HG02852 (cell line): ENCODE data around the gene SMG6.

ENCODE experiments used
- ATAC-seq: cut with Tn5 transposase; IDR thresholded peaks from one replicate; pipeline ENCODE4 v1.9.1; 2021; ENCODE audit warnings: mild to moderate bottlenecking, moderate library complexity; ENCODE audit not compliant: unreplicated experiment

The SMG6 gene

DNA sequence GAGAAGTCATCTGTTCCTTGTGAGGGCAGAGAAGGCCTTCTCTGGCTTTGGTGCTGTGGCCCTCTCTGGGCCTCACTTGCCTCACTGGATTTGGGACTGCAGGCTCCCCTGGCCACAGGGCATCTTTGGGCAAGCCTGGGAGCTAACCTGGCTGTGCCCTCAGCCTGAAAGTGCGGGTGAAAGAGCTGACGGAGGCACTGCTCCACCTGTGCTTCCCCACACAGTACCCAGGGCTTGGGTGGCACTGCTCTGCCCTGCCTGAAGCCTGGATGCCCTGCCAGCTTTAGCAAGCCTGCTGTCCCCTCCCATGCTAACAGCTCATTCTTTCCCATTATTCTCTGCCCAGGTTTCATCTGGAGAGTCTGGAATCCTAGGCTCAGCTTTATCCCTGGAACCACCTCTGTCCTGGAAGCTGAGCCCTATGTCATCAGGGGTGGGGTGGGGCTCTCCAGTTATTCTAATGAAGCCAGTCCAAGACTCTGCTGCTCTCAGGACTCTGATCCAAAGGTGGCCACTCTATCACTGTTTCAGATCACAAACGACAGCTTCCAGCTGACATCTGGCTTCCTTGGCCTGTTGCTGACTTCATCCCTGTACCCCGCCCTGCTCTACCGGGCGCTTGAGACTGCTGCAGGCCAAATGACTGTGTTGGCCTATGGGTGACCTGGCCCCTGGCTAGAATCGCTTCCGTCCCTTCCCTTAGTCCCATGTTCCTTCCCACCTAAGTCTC, 219.4 kb downstream of the SMG6 start:
- ATAC-seq, result no peak

DNA sequence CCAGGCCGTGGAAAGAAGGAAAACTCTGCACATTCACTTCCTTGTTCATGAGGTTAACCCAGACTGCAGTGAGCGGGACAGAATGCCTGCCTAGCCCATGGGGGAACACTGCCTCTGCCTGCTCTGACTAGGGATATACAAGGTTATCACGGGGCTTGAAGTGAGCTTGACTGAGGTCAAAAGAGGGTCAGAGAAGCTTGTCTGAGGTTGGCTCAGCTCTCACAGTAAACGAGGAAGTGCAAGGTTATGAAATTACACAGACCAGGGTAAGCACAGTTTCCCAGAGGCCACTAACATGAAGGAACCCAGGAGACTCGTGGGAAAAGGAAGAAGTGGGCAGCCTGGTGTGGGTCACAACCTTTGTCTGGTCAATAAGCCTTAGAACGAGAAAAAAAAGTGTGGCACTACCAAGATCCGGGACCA, 220.0 kb downstream of the SMG6 start:
- ATAC-seq, result no peak

DNA sequence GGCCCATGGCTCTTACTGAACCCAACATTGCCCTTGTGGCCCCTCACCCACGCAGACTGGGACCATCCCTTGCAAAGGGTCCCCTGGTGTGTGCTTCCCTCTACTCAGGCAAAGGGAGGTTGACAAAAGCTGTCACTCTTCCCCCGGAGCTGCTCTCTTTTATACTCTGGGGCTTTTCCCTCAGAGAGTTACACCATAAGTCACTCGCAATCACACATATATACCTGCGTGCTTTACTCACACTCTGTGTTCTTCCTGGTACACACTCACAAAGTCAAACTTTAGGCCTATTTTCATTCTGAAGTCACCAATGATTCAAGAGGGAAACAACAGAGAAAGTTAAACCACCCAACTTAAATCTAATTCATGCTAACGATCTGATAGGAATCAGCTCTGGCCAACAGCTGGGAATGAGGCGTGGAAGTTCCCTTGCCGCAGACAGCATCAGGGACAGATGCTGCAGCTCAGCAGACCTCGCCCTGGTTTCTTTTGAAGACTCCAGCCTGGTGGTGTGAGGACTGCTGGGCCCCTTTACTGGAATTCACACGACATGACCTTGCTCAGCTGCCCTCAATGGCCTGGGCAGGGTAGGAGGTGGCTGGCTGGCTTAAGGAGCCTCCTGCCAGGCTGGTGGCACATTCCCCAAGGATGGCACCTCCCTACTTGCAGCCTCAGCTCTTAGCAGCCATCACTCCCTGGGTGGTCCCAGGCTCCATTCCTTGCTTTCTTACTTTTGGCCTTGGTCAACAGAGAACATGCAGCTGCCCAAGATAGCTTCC, 221.4 kb downstream of the SMG6 start:
- ATAC-seq, result no peak

DNA sequence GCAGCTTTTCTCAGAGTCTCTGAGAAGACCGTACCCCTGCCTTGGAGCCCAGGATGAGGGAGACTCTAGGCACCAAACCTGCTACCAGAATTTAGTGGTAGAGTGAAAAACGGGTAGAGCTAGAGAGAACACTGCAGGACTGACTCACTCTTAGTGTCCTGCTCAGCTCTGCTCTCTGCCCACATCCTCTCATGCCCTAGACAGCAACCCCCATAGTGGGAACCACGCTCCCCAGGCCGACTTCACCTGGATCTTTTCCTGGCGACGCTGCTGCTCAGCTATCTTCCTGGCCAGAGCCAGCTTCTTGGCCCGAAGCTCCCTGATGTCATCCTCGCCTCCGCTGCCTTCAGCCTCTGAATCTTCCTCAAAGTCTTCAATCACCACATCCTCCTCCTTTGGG, 222.0 kb downstream of the SMG6 start:
- ATAC-seq, result no peak

DNA sequence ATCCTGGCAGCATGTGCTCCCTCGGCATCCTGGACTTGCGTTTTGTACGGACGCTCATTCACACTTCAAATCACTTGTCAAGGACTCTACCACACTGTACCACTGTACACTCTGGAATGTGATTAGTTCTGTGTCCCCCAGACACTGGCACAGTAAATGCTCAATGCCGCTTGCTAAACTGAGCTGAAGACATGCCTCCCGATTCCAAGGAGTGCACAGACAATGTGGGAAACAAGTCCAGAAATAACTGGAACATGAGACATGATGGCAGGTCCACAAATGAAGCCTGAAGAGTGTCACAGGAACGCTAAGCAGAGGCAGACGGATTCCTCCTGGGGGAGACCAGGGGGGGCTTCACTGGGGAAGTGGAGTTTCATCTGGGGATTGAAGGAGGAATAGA, 226.5 kb downstream of the SMG6 start:
- no peak for ATAC-seq

DNA sequence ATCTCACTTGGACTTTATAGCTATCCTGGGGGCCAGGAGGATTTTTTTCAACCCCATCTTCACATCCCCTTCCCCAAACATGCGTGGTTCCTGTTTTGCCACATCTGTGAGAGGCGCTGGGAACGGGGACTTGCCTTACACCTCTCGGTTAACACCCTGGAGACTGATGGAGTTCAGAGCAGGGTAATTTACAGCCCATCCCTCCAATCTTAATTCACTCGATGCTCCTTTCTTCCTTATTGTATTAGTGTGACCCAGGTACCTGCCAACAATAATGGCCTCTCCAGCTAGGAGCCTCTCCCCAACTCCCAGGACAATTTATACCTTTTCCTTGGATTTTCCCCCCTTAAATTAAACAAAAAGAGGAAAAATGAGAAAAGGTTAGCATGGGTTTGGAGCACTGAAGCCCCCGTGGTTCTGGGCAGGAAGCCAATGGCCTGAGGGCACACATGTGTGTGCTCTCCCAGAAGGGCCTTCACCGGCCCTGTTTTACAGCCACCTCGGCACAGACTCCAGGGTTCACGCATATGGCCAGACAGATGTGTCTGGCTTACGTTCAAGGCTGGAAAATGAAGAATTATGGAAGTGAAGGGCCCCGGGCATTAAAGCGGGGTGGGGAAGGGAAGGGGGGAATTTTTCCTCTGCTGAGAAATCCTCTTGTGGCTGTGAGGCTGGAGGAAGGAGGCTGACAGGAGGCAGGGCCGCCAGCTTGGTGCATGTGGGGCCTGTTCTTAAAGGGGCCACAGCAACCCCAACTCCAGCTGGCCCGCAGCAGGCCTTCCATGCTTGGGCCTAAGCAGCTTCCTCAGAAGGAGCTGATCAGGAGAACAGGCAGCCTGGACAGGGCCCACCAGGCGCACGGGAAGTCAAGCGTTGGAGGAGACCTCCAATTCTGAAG, 227.2 kb downstream of the SMG6 start:
- no peak for ATAC-seq

DNA sequence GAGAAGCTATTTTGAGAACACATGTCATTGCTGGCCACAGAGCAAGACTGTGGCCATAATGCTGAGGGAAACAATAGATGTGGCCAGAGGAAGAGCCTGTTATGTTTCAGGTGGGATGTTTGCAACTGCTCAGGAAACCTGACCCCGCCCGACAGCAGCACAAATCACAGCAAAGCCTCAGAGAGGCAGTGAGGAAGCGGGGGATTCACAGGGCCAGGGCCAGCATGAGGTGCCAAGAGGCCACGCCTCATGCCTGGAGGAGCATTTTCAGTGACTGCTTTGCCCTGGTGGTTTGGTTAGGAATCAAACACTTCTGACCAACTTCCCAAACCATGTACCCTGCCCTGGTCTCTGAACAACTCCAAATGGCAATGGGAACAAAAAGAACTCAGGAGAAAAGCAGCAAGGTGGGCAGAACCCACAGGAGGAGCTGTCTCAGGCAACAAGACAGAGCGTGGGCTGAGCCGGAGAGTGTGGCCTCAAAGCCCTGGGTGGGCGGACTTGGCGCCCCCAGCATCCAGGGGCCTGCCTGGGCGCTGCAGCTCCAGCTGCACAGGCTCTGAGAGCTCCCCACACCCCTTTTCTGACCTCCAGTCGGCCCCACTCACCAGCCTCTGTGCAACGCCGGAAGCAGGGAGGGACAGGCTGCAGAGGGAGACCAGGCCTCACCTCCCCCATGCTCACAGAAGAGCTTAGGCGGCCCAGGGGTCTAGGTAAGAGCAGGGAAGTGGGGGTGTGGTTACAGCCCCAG, 228.1 kb downstream of the SMG6 start:
- ATAC-seq, result no peak

DNA sequence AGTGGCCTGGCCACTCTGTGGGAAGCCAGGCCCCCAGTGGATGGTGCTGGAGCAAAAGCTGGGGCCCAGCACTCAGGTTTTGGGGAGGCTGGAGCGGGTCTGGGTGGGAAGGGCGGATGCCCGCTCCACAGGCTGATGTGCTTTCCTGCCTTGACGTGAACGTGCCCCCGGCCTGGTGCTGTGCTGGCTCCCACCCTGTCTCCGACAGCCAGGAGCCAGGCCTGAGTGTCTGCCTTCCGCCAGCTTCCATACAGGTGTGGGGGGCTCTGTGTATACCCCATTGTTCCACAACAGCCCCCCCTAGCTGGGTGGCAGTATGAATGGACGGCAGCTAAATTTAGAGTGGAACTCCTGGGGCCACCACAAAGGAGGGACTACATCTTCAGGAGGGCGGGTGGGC, 228.7 kb downstream of the SMG6 start:
- no peak for ATAC-seq

DNA sequence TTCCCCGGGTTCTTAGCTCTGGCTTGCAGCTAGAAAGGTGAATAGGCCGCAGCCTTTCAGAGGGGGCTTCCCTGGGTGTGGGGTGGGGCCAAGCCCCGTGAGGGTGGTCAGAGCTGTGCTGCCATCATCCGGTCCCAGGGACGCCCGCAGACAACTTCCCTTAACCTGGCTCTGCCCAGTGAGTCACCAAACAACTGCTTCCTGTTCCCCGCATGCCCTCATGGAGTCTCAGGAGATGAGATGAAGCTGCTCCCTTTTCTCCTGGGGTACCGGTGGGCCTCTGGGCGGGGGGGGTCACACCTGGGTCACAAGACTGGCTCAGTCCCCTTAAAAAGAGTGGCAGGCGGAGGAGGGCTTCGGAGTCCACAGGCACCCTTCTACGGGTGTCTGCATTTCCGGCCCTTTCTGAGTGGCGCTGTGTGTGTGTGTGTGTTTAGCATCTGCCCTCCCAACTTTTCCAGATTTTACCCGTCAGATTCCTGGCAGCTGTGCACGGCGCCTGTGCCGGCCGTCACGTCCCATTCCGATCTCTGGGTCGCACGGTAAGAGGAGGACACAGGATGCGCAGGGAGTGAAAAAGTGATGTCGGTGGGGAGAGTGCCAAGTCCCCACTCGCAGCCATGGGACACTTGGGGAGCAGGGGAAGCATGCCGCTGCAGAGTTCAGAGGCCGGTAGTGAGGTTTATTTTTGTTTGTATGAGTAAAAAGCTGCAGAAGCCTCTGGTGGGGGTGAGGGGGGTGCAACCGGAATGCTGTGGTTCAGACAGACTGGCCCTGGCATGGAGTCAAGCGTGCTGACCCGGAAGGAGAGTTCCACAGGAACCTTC, 231.9 kb downstream of the SMG6 start:
- no peak for ATAC-seq

DNA sequence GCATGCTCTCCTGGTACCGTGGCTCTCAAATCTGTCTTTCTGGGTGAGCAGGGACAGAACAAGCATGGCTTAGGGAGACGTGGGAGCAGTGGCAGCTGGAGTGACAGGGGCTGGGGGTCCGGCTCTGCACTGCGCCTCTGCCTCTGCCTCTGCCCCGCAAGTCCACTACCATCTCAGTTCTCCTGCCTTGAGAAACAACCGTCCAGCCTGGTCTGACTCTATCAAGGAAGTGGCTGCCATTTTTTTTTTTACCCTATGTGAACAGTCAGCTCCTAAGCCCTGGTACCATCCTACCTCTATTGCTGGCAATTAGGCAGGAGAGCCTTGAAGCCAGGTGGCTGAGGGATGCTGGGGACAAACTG, 232.6 kb downstream of the SMG6 start:
- no peak for ATAC-seq

DNA sequence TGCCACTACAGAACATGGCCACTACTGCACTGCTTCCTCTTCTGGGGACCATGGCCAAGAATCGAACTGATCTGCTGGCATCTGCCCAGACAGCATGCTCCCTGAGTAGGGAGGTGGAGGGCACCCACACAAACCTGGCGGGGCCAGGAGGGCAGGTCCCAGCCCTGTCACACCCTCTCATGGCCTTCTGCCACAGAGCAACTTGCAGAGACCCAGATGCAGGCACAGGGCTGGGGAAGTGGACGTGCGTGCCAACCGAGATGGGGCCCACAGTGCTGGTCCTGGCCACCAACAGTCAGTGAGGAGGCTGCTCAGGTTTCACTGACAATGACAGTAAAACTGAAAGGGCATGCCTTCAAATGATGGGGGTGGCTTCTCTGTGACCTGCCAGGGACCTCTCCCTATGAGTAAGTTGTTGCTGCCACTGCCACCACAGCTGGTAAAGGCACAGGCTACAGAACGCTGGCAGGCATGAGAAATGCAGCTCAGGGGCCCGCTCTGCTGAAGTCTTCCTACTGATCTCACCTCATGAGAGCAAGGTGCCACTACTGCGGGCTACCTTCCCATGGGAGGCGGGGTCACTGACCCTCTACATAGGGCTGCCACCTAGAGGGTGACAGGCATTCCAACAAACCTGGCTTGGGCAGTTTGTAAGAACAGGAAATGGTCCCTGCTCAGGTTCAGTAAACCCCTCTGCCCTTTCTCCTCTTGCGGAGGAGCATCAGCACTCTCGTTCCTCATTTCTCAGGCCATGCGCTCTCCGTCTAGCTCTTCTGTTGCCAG, 233.2 kb downstream of the SMG6 start:
- ATAC-seq, result peak; percentile 68

DNA sequence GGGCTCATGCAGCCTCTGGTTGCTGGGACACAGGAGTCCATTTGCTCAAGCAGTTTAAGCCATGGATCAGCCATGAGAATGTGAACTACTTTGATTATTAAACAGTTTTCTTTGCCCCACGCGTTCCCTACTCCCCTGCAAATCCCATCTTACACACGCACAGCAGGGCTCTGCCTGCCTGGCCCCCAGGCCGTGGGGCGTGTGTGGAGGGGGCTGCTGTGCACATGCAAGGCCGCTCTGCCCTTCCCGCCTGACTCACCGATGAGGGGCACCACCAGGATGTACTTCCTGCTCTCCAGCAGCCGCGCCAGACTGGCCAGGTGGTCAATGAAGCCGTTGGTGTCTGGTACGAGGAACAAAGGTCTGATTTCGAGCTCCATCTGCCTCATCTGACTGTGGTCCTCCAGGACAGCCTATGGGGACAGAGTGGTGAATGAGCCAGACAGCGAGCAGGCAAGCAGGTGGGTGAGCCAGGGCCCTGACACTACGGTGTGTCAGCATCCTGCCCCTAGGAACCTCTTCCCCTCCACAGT, 235.0 kb downstream of the SMG6 start:
- ATAC-seq, result no peak

DNA sequence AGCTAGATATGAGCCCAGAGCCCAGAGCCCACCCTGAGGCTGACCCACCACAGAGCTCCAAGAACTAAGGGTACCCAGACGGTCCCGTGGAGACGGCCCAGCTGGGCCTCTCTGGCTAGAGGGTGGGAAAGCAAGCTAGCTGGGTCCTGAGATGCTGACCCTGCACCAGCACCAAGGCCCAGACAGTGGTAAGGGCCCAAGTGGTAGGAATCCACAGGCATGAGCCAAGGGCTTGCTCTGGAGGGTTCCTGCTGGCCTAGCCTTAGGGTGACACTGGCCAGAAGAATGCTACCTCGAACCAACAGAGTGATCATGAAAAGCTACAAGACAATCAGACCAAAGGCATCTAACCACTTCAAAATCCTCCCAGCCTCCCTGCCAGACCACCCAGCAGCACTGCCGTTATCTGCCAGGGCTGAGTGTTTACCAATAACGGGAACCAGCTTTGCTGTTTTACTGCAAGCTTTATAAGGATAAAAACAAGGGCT, 235.5 kb downstream of the SMG6 start:
- ATAC-seq, result no peak

DNA sequence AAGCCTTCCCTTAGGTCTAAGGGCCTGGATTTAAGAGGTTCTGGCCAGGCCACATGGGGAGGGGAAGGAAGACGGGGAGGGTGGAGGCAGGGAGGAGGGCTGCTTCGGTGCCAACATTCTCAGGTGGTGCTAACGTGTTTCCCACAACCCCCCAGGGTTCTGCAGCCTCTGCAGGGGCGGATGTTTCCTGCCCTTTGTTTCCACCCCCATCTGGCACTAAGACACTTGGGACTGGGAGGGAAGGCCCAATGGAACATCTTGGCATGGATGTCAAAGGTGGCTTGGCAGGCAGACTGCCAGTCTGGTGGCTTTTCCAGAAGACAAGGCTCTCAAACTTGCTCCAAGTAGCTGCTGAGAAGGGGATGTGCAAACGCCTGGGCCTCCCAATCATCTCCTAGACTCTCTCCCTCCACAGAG, 236.0 kb downstream of the SMG6 start:
- ATAC-seq, result no peak

DNA sequence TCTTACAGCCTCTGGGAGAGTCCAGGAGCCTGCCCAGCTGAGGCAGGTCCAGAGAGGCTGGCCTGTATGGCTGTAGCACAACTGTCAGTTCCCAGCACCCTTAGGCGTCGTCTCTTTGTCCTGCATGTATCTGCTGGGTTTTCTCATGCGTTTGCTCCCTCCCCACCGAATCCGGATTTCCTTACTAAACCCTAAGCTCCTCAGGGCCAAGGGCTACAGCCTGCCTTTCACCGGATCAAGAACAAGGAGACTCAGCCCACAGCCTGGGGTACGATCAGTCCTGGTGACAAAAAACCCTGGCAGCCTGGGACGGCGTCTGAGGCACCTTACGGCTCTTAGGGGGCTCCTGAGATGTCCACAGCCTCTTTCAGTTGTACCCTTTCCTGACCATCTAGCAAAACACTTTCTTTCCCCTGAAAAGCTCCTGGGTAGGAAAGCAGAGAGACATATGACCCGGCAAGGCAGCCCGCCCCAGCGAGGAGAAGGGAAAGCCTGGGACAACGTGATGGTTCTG, 236.5 kb downstream of the SMG6 start:
- ATAC-seq, result no peak

DNA sequence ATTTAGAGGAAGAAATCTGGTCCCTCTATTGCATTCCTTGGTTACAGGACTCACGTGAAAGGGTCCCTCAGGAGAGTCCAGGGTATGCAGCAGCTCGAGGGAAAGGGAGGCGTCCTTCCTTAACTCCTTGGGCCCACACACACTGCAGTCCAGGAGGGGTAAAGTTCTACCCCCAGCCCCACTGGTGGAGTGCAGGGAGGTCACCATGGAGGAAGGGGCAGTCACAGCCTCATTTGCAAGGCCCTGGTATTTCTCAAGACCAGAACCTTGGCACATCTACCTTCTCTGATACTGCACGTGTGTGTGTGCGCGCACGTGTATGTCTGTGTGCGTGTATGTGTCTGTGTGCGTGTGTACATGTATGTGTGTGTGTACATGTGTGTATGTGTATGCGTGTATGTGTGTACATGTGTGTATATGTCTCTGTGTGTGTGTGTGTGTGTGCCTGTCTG, 237.6 kb downstream of the SMG6 start:
- no peak for ATAC-seq

DNA sequence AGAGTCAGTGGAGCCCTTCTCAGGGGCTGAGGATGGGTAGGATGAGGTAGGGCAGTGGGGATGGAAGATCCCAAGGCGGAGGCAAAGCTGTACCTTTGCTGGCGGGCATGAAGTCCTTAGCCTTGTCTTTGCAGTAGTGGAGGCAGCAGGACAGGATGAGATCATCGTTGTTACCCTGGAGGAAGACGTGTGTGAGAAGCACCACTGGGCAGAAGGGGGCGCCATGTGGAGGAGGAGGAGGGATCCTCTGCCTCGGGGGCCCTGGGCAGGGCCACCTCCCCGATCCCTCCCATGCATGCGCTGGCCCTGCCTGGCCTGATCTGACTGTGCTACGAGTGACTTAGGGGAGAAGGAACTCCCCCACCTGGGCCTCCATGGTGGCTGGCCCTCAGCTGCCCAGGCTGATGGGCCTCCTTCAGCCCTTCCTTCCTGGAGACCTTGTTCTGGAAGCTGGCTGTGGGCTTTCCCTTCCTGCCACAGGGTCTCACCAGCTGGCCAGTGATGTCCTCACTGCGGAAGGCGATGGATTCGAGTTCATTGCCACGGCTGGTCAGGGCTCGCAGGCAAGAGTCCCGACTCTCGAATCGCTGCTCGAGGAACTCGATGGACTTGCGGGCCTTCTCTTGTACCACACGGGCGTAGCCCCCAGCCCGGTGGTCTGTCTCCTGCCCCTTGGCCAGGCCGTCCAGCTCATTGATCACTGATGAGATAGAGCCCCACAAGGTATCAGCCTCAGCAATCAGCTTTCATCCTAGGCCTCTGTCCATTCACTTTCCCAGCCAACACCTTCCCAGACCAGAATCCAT, 238.4 kb downstream of the SMG6 start:
- ATAC-seq, result no peak

DNA sequence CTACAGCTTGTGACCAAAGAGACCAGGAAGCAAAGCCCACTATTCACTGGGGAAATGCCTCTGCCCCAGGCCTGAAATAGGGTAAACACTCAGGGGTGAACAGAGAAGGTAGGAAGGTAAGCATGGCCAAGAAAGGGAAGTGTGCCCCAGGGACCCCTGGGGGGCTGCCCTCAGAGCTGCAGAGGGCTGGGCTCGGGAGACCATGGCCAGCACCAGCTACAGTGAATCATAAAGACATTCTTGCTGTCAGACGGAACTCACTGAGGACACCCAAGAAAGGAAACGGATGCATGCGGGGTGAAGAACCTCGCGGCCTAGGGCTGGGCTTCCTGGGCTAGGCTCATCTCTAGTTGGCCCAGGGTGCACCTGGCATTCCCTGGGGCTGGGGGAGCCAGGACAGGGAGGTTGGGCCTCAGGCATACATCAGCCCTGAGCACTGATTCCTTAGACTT, 239.0 kb downstream of the SMG6 start:
- no peak for ATAC-seq
